HepG2 (cell line): ENCODE measurements around the gene ZBTB8OS. TPM values are rescaled to one million over a fixed set of nuclear protein-coding genes. Genes with fewer than 3 reads are reported as not detected.

Experiments
- CENPT ChIP-seq: sonication (generic); formaldehyde crosslinking; IDR thresholded peaks from 2 replicates; pipeline ENCODE4 v1.8.0; 2022; ENCODE audit warnings: low read depth, mild to moderate bottlenecking, moderate library complexity, missing genetic modification reagents
- IRF2 ChIP-seq: IDR thresholded peaks from 2 replicates; pipeline ENCODE4 v1.6.1; 2018; ENCODE audit warnings: missing genetic modification reagents, missing compliant biosample characterization
- KDM2A ChIP-seq: sonication (generic); formaldehyde crosslinking; IDR thresholded peaks from 2 replicates; pipeline ENCODE4 v1.4.0; 2020; ENCODE audit warnings: low read depth, missing genetic modification reagents, borderline replicate concordance
- KLF12 ChIP-seq: sonication (generic); formaldehyde crosslinking; IDR thresholded peaks from 2 replicates; pipeline ENCODE4 v1.4.0; 2020; ENCODE audit warnings: missing genetic modification reagents, borderline replicate concordance
- MAFG ChIP-seq: sonication (generic); formaldehyde crosslinking; IDR thresholded peaks from 2 replicates; pipeline ENCODE4 v1.5.1; 2020; ENCODE audit warnings: mild to moderate bottlenecking, missing genetic modification reagents
- MAX ChIP-seq: IDR thresholded peaks from 2 replicates; pipeline ENCODE4 v1.6.1; 2012; ENCODE audit warnings: inconsistent platforms
- MIER3 ChIP-seq: IDR thresholded peaks from 2 replicates; pipeline ENCODE4 v1.6.1; 2016; ENCODE audit warnings: missing compliant biosample characterization, borderline replicate concordance
- NR1H2 ChIP-seq: sonication (generic); formaldehyde crosslinking; IDR thresholded peaks from 2 replicates; pipeline ENCODE4 v1.8.1; 2022; ENCODE audit warnings: low read depth, missing genetic modification reagents, borderline replicate concordance
- PATZ1 ChIP-seq: sonication (generic); formaldehyde crosslinking; IDR thresholded peaks from 2 replicates; pipeline ENCODE4 v1.4.0; 2020; ENCODE audit warnings: missing genetic modification reagents
- PHB2 ChIP-seq: fragments of 450-650 bp; IDR thresholded peaks from 2 replicates; pipeline ENCODE4 v1.6.1; 2018; ENCODE audit not compliant: partially characterized antibody
- PHF8 ChIP-seq: sonication (generic); formaldehyde crosslinking; IDR thresholded peaks from 2 replicates; pipeline ENCODE4 v1.5.0; 2020; ENCODE audit warnings: missing genetic modification reagents
- PPARG ChIP-seq: conservative IDR thresholded peaks from 2 replicates; pipeline ENCODE4 v1.6.1; 2016; ENCODE audit warnings: missing biosample characterization, missing genetic modification reagents
- REXO4 ChIP-seq: sonication (generic); formaldehyde crosslinking; IDR thresholded peaks from 2 replicates; pipeline ENCODE4 v1.8.0; 2022; ENCODE audit warnings: missing genetic modification reagents, mild to moderate bottlenecking, borderline replicate concordance
- RFX1 ChIP-seq: fragments of 450-650 bp; IDR thresholded peaks from 2 replicates; pipeline ENCODE4 v1.6.1; 2017
- SOX6 ChIP-seq, 2 experiments: fragments of 450-650 bp in 1 of 2; sonication (generic) in 1 of 2; formaldehyde crosslinking in 1 of 2; IDR thresholded peaks; 2 replicates each; pipeline versions ENCODE4 v1.4.0 to v1.6.1; 2017 to 2020; ENCODE audit warnings: antibody characterized with exemption in 1 of 2, mild to moderate bottlenecking in 1 of 2, missing genetic modification reagents in 1 of 2
- SP2 ChIP-seq: sonication (generic); formaldehyde crosslinking; IDR thresholded peaks from 2 replicates; pipeline ENCODE4 v1.5.1; 2020; ENCODE audit warnings: mild to moderate bottlenecking, missing genetic modification reagents
- TEAD2 ChIP-seq: sonication (generic); formaldehyde crosslinking; IDR thresholded peaks from 2 replicates; pipeline ENCODE4 v1.9.0; 2021; ENCODE audit warnings: missing genetic modification reagents
- XRCC5 ChIP-seq: fragments of 200-400 bp; formaldehyde crosslinking; optimal IDR thresholded peaks from 2 replicates; pipeline ENCODE3; 2017; ENCODE audit warnings: mild to moderate bottlenecking, low read length
- YEATS4 ChIP-seq: sonication (generic); formaldehyde crosslinking; IDR thresholded peaks from 2 replicates; pipeline ENCODE4 v1.4.0; 2020; ENCODE audit warnings: missing genetic modification reagents, borderline replicate concordance
- ZMYM4 ChIP-seq: sonication (generic); formaldehyde crosslinking; IDR thresholded peaks from 2 replicates; pipeline ENCODE4 v1.8.1; 2023; ENCODE audit warnings: mild to moderate bottlenecking, missing genetic modification reagents
- ZNF225 ChIP-seq: sonication (generic); formaldehyde crosslinking; IDR thresholded peaks from 2 replicates; pipeline ENCODE4 v1.4.0; 2020; ENCODE audit warnings: mild to moderate bottlenecking, missing genetic modification reagents
- ZNF30 ChIP-seq: sonication (generic); formaldehyde crosslinking; IDR thresholded peaks from 2 replicates; pipeline ENCODE4 v1.5.0; 2020; ENCODE audit warnings: mild to moderate bottlenecking, missing genetic modification reagents
- ZNF530 ChIP-seq: sonication (generic); formaldehyde crosslinking; IDR thresholded peaks from 2 replicates; pipeline ENCODE4 v1.5.0; 2020; ENCODE audit warnings: low read depth, mild to moderate bottlenecking, missing genetic modification reagents
- ZNF543 ChIP-seq: sonication (generic); formaldehyde crosslinking; IDR thresholded peaks from 2 replicates; pipeline ENCODE4 v1.4.0; 2020; ENCODE audit warnings: mild to moderate bottlenecking, missing genetic modification reagents
- ZNF549 ChIP-seq: sonication (generic); formaldehyde crosslinking; IDR thresholded peaks from 2 replicates; pipeline ENCODE4 v1.5.0; 2020; ENCODE audit warnings: missing genetic modification reagents
- ZNF598 ChIP-seq: sonication (generic); formaldehyde crosslinking; IDR thresholded peaks from 2 replicates; pipeline ENCODE4 v1.5.1; 2020; ENCODE audit warnings: mild to moderate bottlenecking, missing genetic modification reagents, borderline replicate concordance
- ZNF773 ChIP-seq: sonication (generic); formaldehyde crosslinking; IDR thresholded peaks from 2 replicates; pipeline ENCODE4 v1.4.0; 2020; ENCODE audit warnings: missing genetic modification reagents, borderline replicate concordance
- ZNF841 ChIP-seq: sonication (generic); formaldehyde crosslinking; IDR thresholded peaks from 2 replicates; pipeline ENCODE4 v1.8.1; 2023; ENCODE audit warnings: missing genetic modification reagents, borderline replicate concordance
- polyA plus RNA-seq, 8 experiments: library from polyadenylated mRNA; depleted of rRNA in 3 of 8; stranded (reverse) in 7 of 8; unstranded in 1 of 8; fragments of >200 nt; fragmentation: Illumina TruSeq in 4 of 8; extraction: Trizol in 4 of 8; gene quantifications; 2 replicates each; pipeline versions ENCODE4 v1.2.1 to v1.2.3, GENCODE V29; 2011 to 2016; ENCODE audit warnings: low read depth in 4 of 8, missing spikeins in 1 of 8, mixed read lengths in 1 of 8; ENCODE audit not compliant: insufficient read depth in 1 of 8
- total RNA-seq, 5 experiments: library from RNA; depleted of rRNA; stranded (reverse); fragments of >200 nt; fragmentation: Illumina TruSeq; extraction: Trizol; gene quantifications; 2 replicates each; pipeline ENCODE4 v1.2.3, GENCODE V29; 2016; ENCODE audit warnings: low read depth in 1 of 5
- TF ChIP-seq, protein P1 (sequence below): sonication (generic); formaldehyde crosslinking; IDR thresholded peaks from 2 replicates; pipeline ENCODE4 v1.5.0; 2020; ENCODE audit warnings: mild to moderate bottlenecking, missing genetic modification reagents, moderate library complexity

The ZBTB8OS gene
- total and polyA plus RNA-seq, 2 of the 13 experiments (the other 11 are each of a cell fraction or from before 2014, with no cell fraction given): 57.7 to 84.8 TPM

DNA sequence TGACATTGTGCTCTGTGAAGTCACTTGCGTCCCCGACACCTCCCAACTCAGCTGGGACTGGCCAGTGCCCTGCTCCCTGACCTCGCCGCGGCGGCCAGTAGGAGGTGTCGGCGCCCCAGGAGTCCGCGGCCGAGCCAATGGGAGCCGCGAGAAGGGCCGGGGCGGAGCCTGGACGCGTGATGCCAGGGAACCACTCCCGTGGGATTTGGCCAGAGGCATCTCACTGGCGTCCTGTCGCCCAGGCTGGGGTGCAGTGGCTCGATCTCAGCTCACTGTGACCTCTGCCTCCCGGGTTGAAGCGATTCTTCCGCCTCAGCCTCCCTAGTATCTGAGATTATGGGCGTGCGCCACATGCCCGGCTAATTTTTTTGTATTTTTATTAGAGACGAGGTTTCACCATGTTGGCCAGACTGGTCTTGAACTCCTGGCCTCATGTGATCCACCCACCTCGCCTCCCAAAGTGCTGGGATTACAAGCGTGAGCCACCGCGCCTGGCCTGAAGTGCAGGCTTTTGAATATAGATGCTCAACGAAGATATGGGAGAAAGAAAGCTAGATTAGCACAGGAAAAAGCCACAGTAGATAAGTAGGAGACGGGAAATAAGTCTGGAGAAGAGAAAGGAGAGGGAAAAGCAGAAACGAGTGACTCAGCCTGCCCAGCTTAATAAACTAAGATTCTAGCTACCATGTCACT is 38.0 kb downstream of the ZBTB8OS start (continued):
- TF ChIP-seq TEAD2 (CRISPR knock-in tag) (no peak), PHB2 (no peak), KLF12 (CRISPR knock-in tag) (0 out of 2 replicates have a peak, but pooled peaks have one; percentile 42), ZNF549 (CRISPR knock-in tag) (no peak), REXO4 (CRISPR knock-in tag) (no peak), ZNF530 (CRISPR knock-in tag) (no peak), NR1H2 (CRISPR knock-in tag) (no peak), MAX (peak; percentile 49; the same call in 1 of the 2 replicates), XRCC5 (peak; percentile 68), ZNF773 (no peak), MIER3 (CRISPR knock-in tag) (peak; percentile 32; the same call in 1 of the 2 replicates), PATZ1 (CRISPR knock-in tag) (no peak), KDM2A (CRISPR knock-in tag) (peak; percentile 90), PHF8 (peak; percentile 78), CENPT (peak; percentile 43; the same call in 1 of the 2 replicates), ZNF543 (CRISPR knock-in tag) (0 out of 2 replicates have a peak, but pooled peaks have one; percentile 40), ZNF30 (no peak), ZNF598 (CRISPR knock-in tag) (no peak), SOX6 (IDR thresholded peaks at IDR 0.05) (no peak), SOX6 (CRISPR knock-in tag; IDR thresholded peaks at IDR 0.05) (peak; percentile 51; the same call in 1 of the 2 replicates), ZNF225 (CRISPR knock-in tag) (peak; percentile 37; the same call in 1 of the 2 replicates), IRF2 (CRISPR knock-in tag) (peak; percentile 22; the same call in 1 of the 2 replicates), YEATS4 (peak; percentile 18; the same call in 1 of the 2 replicates), SP2 (CRISPR knock-in tag) (peak; percentile 73), RFX1 (no peak), PPARG (no peak), ZMYM4 (CRISPR knock-in tag) (peak; percentile 87), ZNF841 (no peak), MAFG (CRISPR knock-in tag) (no peak)
- TF ChIP-seq, protein P1, sequence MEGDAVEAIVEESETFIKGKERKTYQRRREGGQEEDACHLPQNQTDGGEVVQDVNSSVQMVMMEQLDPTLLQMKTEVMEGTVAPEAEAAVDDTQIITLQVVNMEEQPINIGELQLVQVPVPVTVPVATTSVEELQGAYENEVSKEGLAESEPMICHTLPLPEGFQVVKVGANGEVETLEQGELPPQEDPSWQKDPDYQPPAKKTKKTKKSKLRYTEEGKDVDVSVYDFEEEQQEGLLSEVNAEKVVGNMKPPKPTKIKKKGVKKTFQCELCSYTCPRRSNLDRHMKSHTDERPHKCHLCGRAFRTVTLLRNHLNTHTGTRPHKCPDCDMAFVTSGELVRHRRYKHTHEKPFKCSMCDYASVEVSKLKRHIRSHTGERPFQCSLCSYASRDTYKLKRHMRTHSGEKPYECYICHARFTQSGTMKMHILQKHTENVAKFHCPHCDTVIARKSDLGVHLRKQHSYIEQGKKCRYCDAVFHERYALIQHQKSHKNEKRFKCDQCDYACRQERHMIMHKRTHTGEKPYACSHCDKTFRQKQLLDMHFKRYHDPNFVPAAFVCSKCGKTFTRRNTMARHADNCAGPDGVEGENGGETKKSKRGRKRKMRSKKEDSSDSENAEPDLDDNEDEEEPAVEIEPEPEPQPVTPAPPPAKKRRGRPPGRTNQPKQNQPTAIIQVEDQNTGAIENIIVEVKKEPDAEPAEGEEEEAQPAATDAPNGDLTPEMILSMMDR (CRISPR knock-in tag): peak; percentile 68
